Pancreas (tissue), 10 donors: Measurements from ENCODE around the gene TANGO2. TPM values are rescaled to one million over a fixed set of nuclear protein-coding genes. Genes with fewer than 3 reads are reported as not detected.

Experiments
- ATAC-seq, 4 donors: fragments of 200-7000 bp; cut with Tn5 transposase; one replicate each; pipeline versions ENCODE4 v1.8.0 to v1.9.1; 2020; ENCODE audit warnings: mild to moderate bottlenecking in 4 of 4, moderate library complexity in 4 of 4
- DNase-seq, 6 donors: peaks; one replicate each; pipeline ENCODE4 v3.0.0-alpha.2; 2020
- FAIRE-seq: peaks from 2 replicates; lab custom pipeline; 2012; peaks lifted over from hg19 to GRCh38; lab: Jason Lieb, UNC
- H3K27ac ChIP-seq, 4 donors: fragments of 200-600 bp; sonication (generic); 1 replicate in 3 of 4; 2 replicates in 1 of 4; pipeline versions ENCODE4 v1.5.0 to v1.8.0; 2020
- H3K27me3 ChIP-seq, 4 donors: fragments of 200-600 bp; one replicate each; pipeline ENCODE4 v1.8.0; 2021
- H3K36me3 ChIP-seq, 3 donors: fragments of 200-600 bp; sonication (generic) in 1 of 3; one replicate each; pipeline versions ENCODE4 v1.5.0 to v1.8.0; 2020 to 2021
- H3K4me1 ChIP-seq, 3 donors: fragments of 200-600 bp; one replicate each; pipeline ENCODE4 v1.8.0; 2021
- H3K4me3 ChIP-seq, 4 donors: fragments of 200-600 bp; sonication (generic) in 2 of 4; one replicate each; pipeline versions ENCODE4 v1.5.0 to v1.8.0; 2020 to 2021
- H3K9me3 ChIP-seq, 4 donors: fragments of 200-600 bp; one replicate each; pipeline ENCODE4 v1.8.0; 2021
- WGBS, 2 donors: extraction: QIAGEN DNeasy Blood & Tissue Kit; methylation state at CpG; one replicate each; pipeline ENCODE4 v1.1.7; 2013; 5-methylcytosine and 5-hydroxymethylcytosine counted together
- intact Hi-C, 3 donors: fragments of 100-400 bp; cut with DNase I; formaldehyde crosslinking; loops; one replicate each; pipeline versions ENCODE4 v1.11.1 to v1.14.2; 2022
- polyA plus RNA-seq, 2 donors: library from polyadenylated mRNA; stranded (reverse); fragments of 200-250 nt; gene quantifications; one replicate each; pipeline ENCODE4 v1.2.3, GENCODE V29; 2013
- total RNA-seq, 6 donors: library from RNA; stranded (reverse); fragmentation: NEBNext Ultra II Directional in 4 of 6; extraction: Animal tissue kit (Norgen Biotek cat#: 25700) in 4 of 6; gene quantifications; one replicate each; pipeline versions ENCODE4 v1.2.1 to v1.2.4, GENCODE V29; 2021 to 2023
- TF ChIP-seq, protein P1 (sequence below), 4 donors: fragments of 200-600 bp; sonication (generic) in 3 of 4; IDR thresholded peaks; one replicate each; pipeline versions ENCODE4 v1.5.0 to v1.8.0; 2021; ENCODE audit warnings: antibody characterized with exemption in 4 of 4
- donor health status: healthy with polysubstance abuse.
- donor health status: DM: no; HTN: no; CAD: no; lungs with moderate emphysema.
- donor health status: DM: no; HTN: no; CAD: no.
- donor health status: control.
- donor health status: control.
- donor health status: Bipolar disorder and iron deficiency.
- donor health status: DM: yes; HTN: yes; CAD: no.
- donor health status: DM: no; HTN: no; CAD: no.
- donor health status: DM: no; HTN: no; CAD: no.
- donor health status: DM: yes; HTN: yes; CAD: no.

The TANGO2 gene
- total and polyA plus RNA-seq, 8 donors: 4.0 to 20.4 (median 11.5) TPM

DNA sequence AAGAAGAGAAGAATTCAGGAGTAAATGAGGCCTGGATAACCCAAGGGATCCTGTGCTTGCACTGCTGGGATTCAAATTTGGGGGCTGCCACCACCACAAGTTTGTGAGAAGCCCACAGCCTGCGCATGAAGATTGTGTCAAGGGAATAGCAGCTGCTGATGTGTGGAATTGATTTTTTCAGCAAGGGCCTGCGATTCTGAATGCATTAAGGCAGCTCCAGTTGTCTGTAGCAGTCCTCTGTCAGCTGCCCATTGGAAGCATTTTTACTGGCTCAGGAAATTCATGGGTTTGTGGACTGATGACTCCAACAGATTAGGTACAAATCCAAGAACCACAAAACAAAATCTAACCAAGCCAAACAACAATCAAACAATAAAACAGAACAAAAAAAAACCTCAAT lies 18.3 kb upstream of the TANGO2 start:
- 77 to 81% methylated on average over 2 of the region's 2 CpGs for WGBS, 2 donors
- Histone ChIP-seq H3K4me1 (no peaks in the 10 kb centered on the region), H3K36me3 (no peaks in the 10 kb centered on the region), H3K27me3 (no peaks in the 10 kb centered on the region), H3K4me3 (no peak overlapping the region), H3K9me3 (peaks cover 0 to 4% (median 0%) of the 10 kb centered on the region in 4 donors), H3K27ac (no peak overlapping the region)
- FAIRE-seq (no peak), DNase-seq (no peak), ATAC-seq (no peak)
- TF ChIP-seq, protein P1, sequence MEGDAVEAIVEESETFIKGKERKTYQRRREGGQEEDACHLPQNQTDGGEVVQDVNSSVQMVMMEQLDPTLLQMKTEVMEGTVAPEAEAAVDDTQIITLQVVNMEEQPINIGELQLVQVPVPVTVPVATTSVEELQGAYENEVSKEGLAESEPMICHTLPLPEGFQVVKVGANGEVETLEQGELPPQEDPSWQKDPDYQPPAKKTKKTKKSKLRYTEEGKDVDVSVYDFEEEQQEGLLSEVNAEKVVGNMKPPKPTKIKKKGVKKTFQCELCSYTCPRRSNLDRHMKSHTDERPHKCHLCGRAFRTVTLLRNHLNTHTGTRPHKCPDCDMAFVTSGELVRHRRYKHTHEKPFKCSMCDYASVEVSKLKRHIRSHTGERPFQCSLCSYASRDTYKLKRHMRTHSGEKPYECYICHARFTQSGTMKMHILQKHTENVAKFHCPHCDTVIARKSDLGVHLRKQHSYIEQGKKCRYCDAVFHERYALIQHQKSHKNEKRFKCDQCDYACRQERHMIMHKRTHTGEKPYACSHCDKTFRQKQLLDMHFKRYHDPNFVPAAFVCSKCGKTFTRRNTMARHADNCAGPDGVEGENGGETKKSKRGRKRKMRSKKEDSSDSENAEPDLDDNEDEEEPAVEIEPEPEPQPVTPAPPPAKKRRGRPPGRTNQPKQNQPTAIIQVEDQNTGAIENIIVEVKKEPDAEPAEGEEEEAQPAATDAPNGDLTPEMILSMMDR (IDR thresholded peaks at IDR 0.05): no peak
- intact Hi-C loops: no loop called here

DNA sequence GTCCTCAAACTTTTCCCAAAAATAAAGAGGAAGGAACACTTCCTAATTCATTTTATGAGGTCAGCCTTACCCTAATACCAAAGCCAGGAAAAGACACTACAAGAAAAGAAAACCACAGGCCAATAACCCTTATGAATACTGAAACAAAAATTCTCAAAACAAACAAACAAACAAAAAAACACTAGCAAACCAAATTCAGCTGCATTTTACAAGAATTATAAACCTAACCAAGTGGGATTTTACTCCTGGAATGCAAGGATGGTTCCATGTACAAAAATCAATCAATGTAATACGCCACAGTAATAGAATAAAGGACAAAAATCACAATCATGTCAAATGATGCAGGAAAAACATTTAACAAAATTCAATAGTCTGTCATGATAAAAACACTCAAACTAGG lies 17.6 kb upstream of the TANGO2 start:
- FAIRE-seq (no peak), DNase-seq (no peak), ATAC-seq (no peak)
- no peaks in the 10 kb centered on the region for H3K27me3 ChIP-seq
- intact Hi-C loops: no loop called here
- no peaks in the 10 kb centered on the region for H3K4me1 ChIP-seq
- peaks cover 0 to 4% (median 0%) of the 10 kb centered on the region in 4 donors for H3K9me3 ChIP-seq
- no peaks in the 10 kb centered on the region for H3K36me3 ChIP-seq
- 100% methylated on average over 1 of the region's 1 CpG for WGBS, 2 donors
- no peak overlapping the region for H3K27ac ChIP-seq
- TF ChIP-seq, protein P1 (IDR thresholded peaks at IDR 0.05): no peak
- no peak overlapping the region for H3K4me3 ChIP-seq

DNA sequence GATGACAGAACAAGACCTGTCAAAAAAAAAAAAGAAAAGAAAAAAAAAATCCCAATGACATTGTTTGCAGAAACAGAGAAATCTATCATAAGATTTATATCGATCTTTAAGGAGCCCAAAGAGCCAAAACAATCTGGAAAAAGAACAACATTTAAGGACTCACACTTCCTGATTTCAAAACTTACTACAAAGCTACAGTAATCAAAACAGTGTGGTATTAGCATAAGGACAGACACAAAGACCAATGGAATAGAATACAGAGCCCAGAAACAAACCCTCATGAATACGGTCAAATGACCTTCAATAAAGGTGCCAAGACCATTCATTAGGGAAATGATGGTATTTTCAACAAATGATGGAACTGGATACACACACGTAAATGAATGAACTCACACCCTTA lies 16.4 kb upstream of the TANGO2 start:
- Histone ChIP-seq H3K4me3 (no peak overlapping the region), H3K4me1 (no peaks in the 10 kb centered on the region), H3K36me3 (no peaks in the 10 kb centered on the region), H3K9me3 (peaks cover 0 to 4% (median 0%) of the 10 kb centered on the region in 4 donors), H3K27ac (no peak overlapping the region), H3K27me3 (no peaks in the 10 kb centered on the region)
- no peak for ATAC-seq
- 95 to 98% methylated on average over 3 of the region's 3 CpGs for WGBS, 2 donors
- TF ChIP-seq, protein P1 (IDR thresholded peaks at IDR 0.05): no peak
- FAIRE-seq: no peak
- no peak for DNase-seq
- intact Hi-C loops: no loop called here

DNA sequence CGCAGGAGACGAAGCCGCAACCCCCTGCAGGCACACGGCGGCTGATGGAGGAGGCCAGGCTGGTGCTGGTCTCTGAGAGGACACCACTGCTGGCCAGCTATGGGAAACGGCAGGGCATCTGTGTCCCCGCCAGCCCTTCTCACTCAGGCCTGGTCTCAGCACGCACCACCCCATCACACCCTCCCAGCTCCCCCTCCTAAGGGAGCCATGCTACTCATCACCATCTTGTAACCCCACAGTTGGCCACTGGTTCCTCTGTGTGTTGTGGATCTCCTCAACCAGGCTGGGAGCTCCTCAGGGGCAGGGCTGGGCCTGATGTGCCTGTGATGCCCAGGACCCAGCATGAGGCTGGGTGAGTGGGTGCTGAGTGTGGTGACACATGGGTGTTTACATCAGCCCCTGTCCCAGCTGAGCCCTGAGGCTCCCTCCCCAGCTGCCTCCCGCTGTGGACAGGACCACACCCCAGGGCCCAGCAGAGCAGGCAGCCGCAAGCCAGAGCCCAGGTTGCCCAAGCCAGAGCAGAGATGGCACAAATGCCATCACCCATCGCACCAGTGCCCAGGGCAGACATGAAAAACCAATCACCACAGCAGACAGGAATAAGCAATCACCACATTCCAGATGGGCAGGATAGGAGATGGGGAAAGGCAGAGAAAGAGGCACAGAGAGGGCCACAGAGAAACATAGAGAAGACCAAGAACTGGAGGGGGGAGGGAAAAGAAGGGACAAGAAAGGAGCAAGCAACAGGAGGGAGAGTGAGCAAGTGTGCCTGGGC lies 12.5 kb upstream of the TANGO2 start:
- Histone ChIP-seq H3K27me3 (no peaks in the 10 kb centered on the region), H3K27ac (no peak overlapping the region), H3K4me1 (no peaks in the 10 kb centered on the region), H3K4me3 (no peak overlapping the region), H3K36me3 (no peaks in the 10 kb centered on the region), H3K9me3 (peaks cover 0 to 4% (median 0%) of the 10 kb centered on the region in 4 donors)
- TF ChIP-seq, protein P1 (IDR thresholded peaks at IDR 0.05): no peak
- 90 to 95% methylated on average over 11 of the region's 11 CpGs for WGBS, 2 donors
- ATAC-seq (no peak), DNase-seq (peak in 3 of 6 donors; percentile 9 to 50 (median 50)), FAIRE-seq (no peak)
- intact Hi-C loops: no loop called here

DNA sequence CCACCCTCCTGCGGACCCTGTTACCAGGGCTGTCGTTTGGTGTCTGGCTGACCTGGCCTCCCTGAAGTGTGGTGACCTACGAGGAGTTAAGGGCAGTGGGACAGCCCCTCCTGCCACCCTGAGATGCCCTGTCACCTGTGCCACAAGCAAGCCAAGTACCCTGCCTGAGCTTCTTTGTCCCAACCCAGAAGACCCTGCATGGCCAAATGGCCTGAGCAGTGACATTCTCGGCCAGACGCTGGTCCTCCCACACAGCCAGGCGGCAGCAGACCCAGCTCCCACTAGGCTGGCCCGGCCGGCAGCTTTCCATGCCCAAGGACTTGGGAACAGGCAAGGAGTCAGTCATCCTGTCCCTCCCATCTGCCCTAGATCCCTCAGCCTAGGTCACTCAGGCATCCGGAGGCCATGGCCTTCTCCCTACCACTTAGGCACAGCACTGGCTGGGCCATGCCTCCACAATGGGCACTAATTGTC lies 11.9 kb upstream of the TANGO2 start:
- Histone ChIP-seq H3K36me3 (no peaks in the 10 kb centered on the region), H3K4me3 (no peak overlapping the region), H3K27me3 (no peaks in the 10 kb centered on the region), H3K4me1 (no peaks in the 10 kb centered on the region), H3K9me3 (no peaks in the 10 kb centered on the region), H3K27ac (no peak overlapping the region)
- TF ChIP-seq, protein P1 (IDR thresholded peaks at IDR 0.05): no peak
- ATAC-seq (no peak), DNase-seq (peak in 3 of 6 donors; percentile 4 to 52 (median 40)), FAIRE-seq (no peak)
- intact Hi-C loops: no loop called here
- WGBS, 2 donors: 93 to 94% methylated on average over 9 of the region's 9 CpGs
